ENCODE measurements around the gene QRICH2.
"Not testable (repeated sequence)": the region's sequence is repeated elsewhere in the genome, so short reads cannot be mapped to it uniquely, and the experiment has no call there.

The QRICH2 gene

DNA sequence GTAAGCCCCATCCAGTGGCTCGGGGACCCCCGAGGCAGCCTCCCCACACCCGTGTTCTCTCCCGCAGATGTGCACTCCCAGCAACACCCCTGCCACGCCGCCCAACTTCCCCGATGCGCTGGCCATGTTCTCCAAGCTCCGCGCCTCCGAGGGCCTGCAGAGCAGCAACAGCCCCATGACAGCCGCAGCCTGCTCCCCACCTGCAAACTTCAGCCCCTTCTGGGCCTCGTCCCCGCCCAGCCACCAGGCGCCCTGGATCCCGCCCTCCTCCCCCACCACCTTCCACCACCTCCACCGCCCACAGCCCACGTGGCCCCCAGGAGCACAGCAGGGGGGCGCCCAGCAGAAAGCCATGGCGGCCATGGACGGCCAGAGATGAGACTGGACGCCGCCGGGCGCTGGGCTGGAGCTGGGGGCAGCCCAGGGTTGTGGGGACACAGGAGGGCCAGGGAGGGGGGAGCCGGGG lies 37.9 kb downstream of the QRICH2 start:
- no peak overlapping the region for H3K4me3 ChIP-seq (ENCODE audit: insufficient read depth in 1 of 2, low read depth in 1 of 2, low read length in 2 of 2)
- H2BK5ac ChIP-seq (ENCODE audit: low read depth, low read length, poor library complexity, severe bottlenecking), result no peak overlapping the region
- H3K4me2 ChIP-seq (ENCODE audit: low read length, poor library complexity, severe bottlenecking), result no peak overlapping the region
- peaks cover 20 to 41% of the 10 kb centered on the region in 2 experiments for H3K36me3 ChIP-seq (ENCODE audit: control insufficient read depth in 1 of 2, insufficient read depth in 2 of 2, low read depth in 1 of 2, low read length in 2 of 2)
- no peaks in the 10 kb centered on the region for H3K27me3 ChIP-seq (ENCODE audit: control insufficient read depth in 1 of 2, insufficient read depth in 1 of 2, low read length in 2 of 2)
- peak overlapping the region in 1 of 2 experiments; percentile 19 for H2BK12ac ChIP-seq (ENCODE audit: low read length in 2 of 2)
- no peak overlapping the region for H2BK15ac ChIP-seq (ENCODE audit: low read depth, poor library complexity, severe bottlenecking)
- WGBS, result 94% methylated on average over 15 of the region's 26 CpGs
- H3K4ac ChIP-seq (ENCODE audit: low read depth in 1 of 2, low read length in 2 of 2), result no peak overlapping the region
- H3K79me1 ChIP-seq (replicated peaks; ENCODE audit: low read length, poor library complexity, severe bottlenecking), result peaks cover 16% of the 10 kb centered on the region
- no peak overlapping the region for H3K18ac ChIP-seq (ENCODE audit: low read depth in 1 of 2, low read length in 2 of 2)
- H4K8ac ChIP-seq (ENCODE audit: low read length), result no peak overlapping the region
- no peak overlapping the region for H3K9ac ChIP-seq (ENCODE audit: low read length)
- no peaks in the 10 kb centered on the region for H3K9me3 ChIP-seq (ENCODE audit: control insufficient read depth, low read length)
- no peak overlapping the region for H2BK120ac ChIP-seq (ENCODE audit: low read depth, low read length)
- no peak overlapping the region for H4K91ac ChIP-seq (ENCODE audit: low read length)
- no peak overlapping the region for H3K27ac ChIP-seq (ENCODE audit: low read length, poor library complexity, severe bottlenecking)
- H3K4me1 ChIP-seq (ENCODE audit: control insufficient read depth, insufficient read depth, low read depth, low read length), result peaks cover 61% of the 10 kb centered on the region
- DNase-seq, result no peak
- no peak overlapping the region for H2AK5ac ChIP-seq (ENCODE audit: low read length, severe bottlenecking)
- no peak overlapping the region for H2AFZ ChIP-seq (ENCODE audit: low read depth, low read length)
- no peak overlapping the region for H3K23ac ChIP-seq (ENCODE audit: low read length in 2 of 2)
- no peak overlapping the region for H3K14ac ChIP-seq (ENCODE audit: low read length in 2 of 2)

DNA sequence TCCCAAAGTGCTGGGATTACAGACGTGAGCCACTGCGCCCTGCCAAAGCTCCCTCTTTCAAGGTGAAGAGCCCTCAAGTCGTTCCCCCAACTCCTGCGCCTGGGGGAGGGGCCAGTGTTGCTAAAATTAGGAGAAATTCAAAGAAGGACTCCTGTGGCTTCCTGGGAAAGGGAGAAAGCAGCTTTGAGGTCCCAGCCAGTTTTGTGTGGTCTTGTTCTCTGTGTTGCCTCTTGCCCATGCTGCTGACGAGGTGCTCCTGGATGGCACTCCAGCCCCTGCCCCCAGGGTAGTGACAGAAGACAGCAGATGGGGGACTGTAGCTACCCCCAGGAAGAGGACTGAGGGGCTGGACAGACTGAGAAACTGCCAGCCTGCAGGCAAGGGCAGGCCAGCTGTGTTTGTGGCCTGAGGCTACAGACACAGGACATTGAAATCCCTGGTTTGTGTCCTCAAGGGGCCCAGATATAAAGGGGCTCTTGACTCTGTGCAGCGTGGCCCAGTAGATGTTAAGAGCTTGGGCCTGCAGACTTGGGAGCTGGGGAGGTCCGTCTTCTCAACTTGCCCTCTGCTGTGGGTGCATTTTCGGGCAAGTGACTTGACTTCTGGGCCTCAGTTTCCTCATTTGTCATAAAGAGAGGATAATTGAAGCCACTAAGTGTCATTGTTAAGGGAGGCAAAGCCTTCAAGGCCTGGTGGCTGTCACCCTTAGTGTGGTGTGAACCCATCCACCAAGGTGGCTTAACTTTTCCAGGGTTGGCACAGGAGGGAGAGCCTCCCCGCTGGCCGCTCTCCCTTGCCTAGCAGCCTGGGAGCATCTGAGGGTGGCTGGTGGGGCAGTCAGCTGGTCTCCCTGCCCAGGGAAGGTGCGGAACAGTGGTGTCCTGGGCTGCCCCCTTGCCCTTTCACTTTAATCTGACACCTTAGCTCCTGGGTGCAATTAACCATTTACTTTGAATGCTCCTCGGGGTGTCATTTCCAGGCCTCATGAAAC lies 38.8 kb downstream of the QRICH2 start:
- no peak overlapping the region for H2AK5ac ChIP-seq (ENCODE audit: low read length, severe bottlenecking)
- no peak overlapping the region for H4K91ac ChIP-seq (ENCODE audit: low read length)
- H3K4me3 ChIP-seq (ENCODE audit: insufficient read depth in 1 of 2, low read depth in 1 of 2, low read length in 2 of 2), result no peak overlapping the region
- H3K79me1 ChIP-seq (replicated peaks; ENCODE audit: low read length, poor library complexity, severe bottlenecking), result peaks cover 16% of the 10 kb centered on the region
- peaks cover 61% of the 10 kb centered on the region for H3K4me1 ChIP-seq (ENCODE audit: control insufficient read depth, insufficient read depth, low read depth, low read length)
- H2AFZ ChIP-seq (ENCODE audit: low read depth, low read length), result no peak overlapping the region
- H3K27me3 ChIP-seq (ENCODE audit: control insufficient read depth in 1 of 2, insufficient read depth in 1 of 2, low read length in 2 of 2), result no peaks in the 10 kb centered on the region
- H3K4me2 ChIP-seq (ENCODE audit: low read length, poor library complexity, severe bottlenecking), result no peak overlapping the region
- H2BK12ac ChIP-seq (ENCODE audit: low read length in 2 of 2), result peak overlapping the region; percentile 6 to 21
- H3K4ac ChIP-seq (ENCODE audit: low read depth in 1 of 2, low read length in 2 of 2), result no peak overlapping the region
- H2BK5ac ChIP-seq (ENCODE audit: low read depth, low read length, poor library complexity, severe bottlenecking), result no peak overlapping the region
- H3K18ac ChIP-seq (ENCODE audit: low read depth in 1 of 2, low read length in 2 of 2), result no peak overlapping the region
- peak; percentile 43 for DNase-seq
- no peak overlapping the region for H3K14ac ChIP-seq (ENCODE audit: low read length in 2 of 2)
- peaks cover 20 to 40% of the 10 kb centered on the region in 2 experiments for H3K36me3 ChIP-seq (ENCODE audit: control insufficient read depth in 1 of 2, insufficient read depth in 2 of 2, low read depth in 1 of 2, low read length in 2 of 2)
- H4K8ac ChIP-seq (ENCODE audit: low read length), result peak overlapping the region; percentile 45
- WGBS, result 95% methylated on average over 11 of the region's 12 CpGs
- no peak overlapping the region for H3K23ac ChIP-seq (ENCODE audit: low read length in 2 of 2)
- H2BK15ac ChIP-seq (ENCODE audit: low read depth, poor library complexity, severe bottlenecking), result no peak overlapping the region
- H3K9me3 ChIP-seq (ENCODE audit: control insufficient read depth, low read length), result no peaks in the 10 kb centered on the region
- no peak overlapping the region for H2BK120ac ChIP-seq (ENCODE audit: low read depth, low read length)
- no peak overlapping the region for H3K9ac ChIP-seq (ENCODE audit: low read length)
- H3K27ac ChIP-seq (ENCODE audit: low read length, poor library complexity, severe bottlenecking), result no peak overlapping the region

DNA sequence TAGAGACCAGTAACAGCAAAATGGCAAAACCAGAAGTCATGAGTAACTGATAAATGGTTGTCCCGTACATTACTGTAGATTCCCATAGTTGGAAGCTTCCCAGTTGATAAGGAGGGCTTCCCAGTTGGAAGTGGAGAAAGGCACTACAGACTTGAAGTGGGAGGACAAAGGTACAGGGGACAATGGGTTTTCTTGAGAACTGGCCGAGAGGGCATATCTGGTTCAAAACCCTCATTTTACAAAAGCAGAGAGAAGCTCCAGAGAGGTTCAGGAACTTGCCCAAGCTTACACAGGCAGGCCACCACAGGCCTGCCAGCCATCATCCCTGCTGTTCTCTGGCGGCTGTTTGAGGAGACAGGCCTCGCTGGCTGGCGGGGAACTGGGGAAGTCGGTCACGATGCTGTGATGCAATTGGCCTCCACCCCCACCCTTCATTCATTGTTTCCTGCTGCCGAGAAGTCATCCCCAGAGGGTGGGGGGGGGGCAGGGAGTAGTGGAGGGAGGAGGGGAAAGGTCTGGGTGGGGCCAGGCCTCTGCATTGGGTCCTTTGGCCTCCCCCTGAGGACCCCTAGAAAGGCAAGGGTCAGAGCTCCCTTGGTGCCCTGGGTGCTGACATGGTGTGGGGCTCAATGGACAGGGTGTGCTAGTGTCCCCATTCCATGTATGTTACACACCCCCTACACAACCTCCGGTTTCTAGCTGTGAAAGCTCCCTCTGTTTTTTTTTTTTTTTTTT lies 39.9 kb downstream of the QRICH2 start:
- Histone ChIP-seq H3K27ac (ENCODE audit: low read length, poor library complexity, severe bottlenecking) (no peak overlapping the region), H3K4me1 (ENCODE audit: control insufficient read depth, insufficient read depth, low read depth, low read length) (peaks cover 61% of the 10 kb centered on the region), H2AFZ (ENCODE audit: low read depth, low read length) (no peak overlapping the region), H3K4me2 (ENCODE audit: low read length, poor library complexity, severe bottlenecking) (peak overlapping the region; percentile 1), H3K23ac (ENCODE audit: low read length in 2 of 2) (no peak overlapping the region), H3K14ac (ENCODE audit: low read length in 2 of 2) (no peak overlapping the region), H2BK120ac (ENCODE audit: low read depth, low read length) (no peak overlapping the region), H4K8ac (ENCODE audit: low read length) (peak overlapping the region; percentile 61), H3K4ac (ENCODE audit: low read depth in 1 of 2, low read length in 2 of 2) (peak overlapping the region in 1 of 2 experiments; percentile 38), H3K36me3 (ENCODE audit: control insufficient read depth in 1 of 2, insufficient read depth in 2 of 2, low read depth in 1 of 2, low read length in 2 of 2) (peaks cover 20 to 40% of the 10 kb centered on the region in 2 experiments), H2BK15ac (ENCODE audit: low read depth, poor library complexity, severe bottlenecking) (peak overlapping the region; percentile 76), H3K9ac (ENCODE audit: low read length) (peak overlapping the region; percentile 81), H4K91ac (ENCODE audit: low read length) (peak overlapping the region; percentile 56), H3K18ac (ENCODE audit: low read depth in 1 of 2, low read length in 2 of 2) (peak overlapping the region in 1 of 2 experiments; percentile 29), H2BK12ac (ENCODE audit: low read length in 2 of 2) (peak overlapping the region in 1 of 2 experiments; percentile 53), H3K79me1 (replicated peaks; ENCODE audit: low read length, poor library complexity, severe bottlenecking) (peaks cover 16% of the 10 kb centered on the region), H3K27me3 (ENCODE audit: control insufficient read depth in 1 of 2, insufficient read depth in 1 of 2, low read length in 2 of 2) (no peaks in the 10 kb centered on the region), H3K4me3 (ENCODE audit: insufficient read depth in 1 of 2, low read depth in 1 of 2, low read length in 2 of 2) (peak overlapping the region in 1 of 2 experiments; percentile 63), H3K9me3 (ENCODE audit: control insufficient read depth, low read length) (no peaks in the 10 kb centered on the region), H2BK5ac (ENCODE audit: low read depth, low read length, poor library complexity, severe bottlenecking) (no peak overlapping the region), H2AK5ac (ENCODE audit: low read length, severe bottlenecking) (peak overlapping the region; percentile 68)
- peak; percentile 82 for DNase-seq
- 61% methylated on average over 5 of the region's 9 CpGs for WGBS

DNA sequence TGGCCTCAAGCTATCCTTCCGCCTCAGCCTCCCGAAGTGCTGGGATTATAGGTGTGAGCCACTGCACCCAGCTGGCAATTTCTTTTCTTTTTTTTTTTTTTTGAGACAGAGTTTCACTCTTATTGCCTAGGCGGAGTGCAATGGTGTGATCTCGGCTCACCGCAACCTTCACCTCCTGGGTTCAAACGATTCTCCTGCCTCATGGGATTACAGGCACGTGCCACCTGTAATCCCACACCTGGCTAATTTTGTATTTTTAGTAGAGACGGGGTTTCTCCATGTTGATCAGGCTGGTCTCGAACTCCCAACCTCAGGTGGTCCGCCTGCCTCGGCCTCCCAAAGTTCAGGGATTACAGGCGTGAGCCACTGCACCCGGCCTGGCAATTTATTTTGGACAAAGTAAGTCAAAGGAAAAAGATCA lies 40.5 kb downstream of the QRICH2 start:
- H2BK15ac ChIP-seq (ENCODE audit: low read depth, poor library complexity, severe bottlenecking); H2BK120ac ChIP-seq (ENCODE audit: low read depth, low read length); H2BK12ac ChIP-seq (ENCODE audit: low read length in 2 of 2); H2BK5ac ChIP-seq (ENCODE audit: low read depth, low read length, poor library complexity, severe bottlenecking); H2AFZ ChIP-seq (ENCODE audit: low read depth, low read length); DNase-seq; H3K27ac ChIP-seq (ENCODE audit: low read length, poor library complexity, severe bottlenecking); H3K14ac ChIP-seq (ENCODE audit: low read length in 2 of 2); H3K4me2 ChIP-seq (ENCODE audit: low read length, poor library complexity, severe bottlenecking); H2AK5ac ChIP-seq (ENCODE audit: low read length, severe bottlenecking); H4K8ac ChIP-seq (ENCODE audit: low read length); H3K9me3 ChIP-seq (ENCODE audit: control insufficient read depth, low read length); H3K4ac ChIP-seq (ENCODE audit: low read depth in 1 of 2, low read length in 2 of 2); H3K18ac ChIP-seq (ENCODE audit: low read depth in 1 of 2, low read length in 2 of 2); H4K91ac ChIP-seq (ENCODE audit: low read length); H3K27me3 ChIP-seq (ENCODE audit: control insufficient read depth in 1 of 2, insufficient read depth in 1 of 2, low read length in 2 of 2); H3K23ac ChIP-seq (ENCODE audit: low read length in 2 of 2): not testable (repeated sequence)
- peaks cover 20 to 38% of the 10 kb centered on the region in 2 experiments for H3K36me3 ChIP-seq (ENCODE audit: control insufficient read depth in 1 of 2, insufficient read depth in 2 of 2, low read depth in 1 of 2, low read length in 2 of 2)
- H3K4me3 ChIP-seq (ENCODE audit: insufficient read depth in 1 of 2, low read depth in 1 of 2, low read length in 2 of 2), result peak overlapping the region in 1 of 2 experiments; percentile 63
- peaks cover 60% of the 10 kb centered on the region for H3K4me1 ChIP-seq (ENCODE audit: control insufficient read depth, insufficient read depth, low read depth, low read length)
- WGBS, result 98% methylated on average over 13 of the region's 13 CpGs
- peak overlapping the region; percentile 81 for H3K9ac ChIP-seq (ENCODE audit: low read length)
- H3K79me1 ChIP-seq (replicated peaks; ENCODE audit: low read length, poor library complexity, severe bottlenecking), result peaks cover 16% of the 10 kb centered on the region

Data from mesenchymal stem cell (in vitro differentiated cells and primary cell).